BJ (cell line): ENCODE results near the gene SLK. TPM values are rescaled to one million over a fixed set of nuclear protein-coding genes. Genes with fewer than 3 reads are reported as not detected.

ENCODE experiments used
- CTCF ChIA-PET: fragments of 350-600 bp; formaldehyde crosslinking; extraction: SDS; loops from one replicate; lab custom pipeline; 2021; ENCODE audit warnings: antibody characterized with exemption, inconsistent platforms; lab: Yijun Ruan, JAX
- POLR2A ChIA-PET: fragments of 300-600 bp; sonication (Branson Sonifier 250); formaldehyde crosslinking; extraction: SDS; loops from one replicate; lab custom pipeline; 2021; ENCODE audit warnings: antibody characterized with exemption; lab: Charles Lee
- DNase-seq: peaks from one replicate; pipeline ENCODE4 v3.0.0-alpha.2; 2011; ENCODE audit warnings: low read depth
- H3K27me3 ChIP-seq: 2 replicates; pipeline ENCODE4 v1.6.0; 2011; ENCODE audit warnings: low read length; ENCODE audit not compliant: control insufficient read depth, insufficient read depth
- H3K36me3 ChIP-seq: 2 replicates; pipeline ENCODE4 v1.5.1; 2011; ENCODE audit warnings: low read length; ENCODE audit not compliant: control insufficient read depth, insufficient read depth
- H3K4me3 ChIP-seq: 2 replicates; pipeline ENCODE4 v1.5.1; 2011; ENCODE audit warnings: low read depth, mild to moderate bottlenecking, control low read depth, low read length
- CTCF ChIP-seq: IDR thresholded peaks from 2 replicates; pipeline ENCODE4 v1.5.1; 2011; ENCODE audit warnings: low read depth, mild to moderate bottlenecking, control low read depth, inconsistent platforms, low read length, moderate library complexity; ENCODE audit not compliant: insufficient read depth
- polyA plus RNA-seq: library from polyadenylated mRNA; depleted of rRNA; stranded (reverse); fragments of >200 nt; gene quantifications from 2 replicates; pipeline ENCODE4 v1.2.3, GENCODE V29; 2011

The SLK gene
- polyA plus RNA-seq, 1 experiment: 3.5 TPM

GRCh38 chr10:104066945-104067344 lies 100.0 kb downstream of the SLK start:
- no peak for TF ChIP-seq CTCF
- POLR2A ChIA-PET: no interaction called here
- no peak for DNase-seq
- H3K27me3 ChIP-seq: peaks cover 5% of the 10 kb centered on the region
- CTCF ChIA-PET: interaction anchor here (1.0 to 2.3 kb wide), 3 partner anchors 11 to 56 kb away, joined by 3 to 5 read pairs (median 3); no protein-coding TSS in a partner anchor
- no peak overlapping the region for H3K4me3 ChIP-seq
- H3K36me3 ChIP-seq: no peaks in the 10 kb centered on the region

GRCh38 chr10:104067525-104067924 lies 100.6 kb downstream of the SLK start:
- no peak for DNase-seq
- Histone ChIP-seq H3K36me3 (no peaks in the 10 kb centered on the region), H3K27me3 (peaks cover 8% of the 10 kb centered on the region), H3K4me3 (no peak overlapping the region)
- no peak for TF ChIP-seq CTCF
- ChIA-PET CTCF (interaction anchor here (2.3 kb wide), 1 partner anchor 12 kb away, joined by 5 read pairs; no protein-coding TSS in a partner anchor), POLR2A (no interaction called here)

GRCh38 chr10:104069613-104070012 lies 102.7 kb downstream of the SLK start:
- DNase-seq: no peak
- Histone ChIP-seq H3K27me3 (peaks cover 6% of the 10 kb centered on the region), H3K4me3 (no peak overlapping the region), H3K36me3 (no peaks in the 10 kb centered on the region)
- POLR2A ChIA-PET: no interaction called here
- no peak for TF ChIP-seq CTCF
- CTCF ChIA-PET: no interaction called here

- TF ChIP-seq CTCF: no peak
- CTCF ChIA-PET: interaction anchor here (2.3 kb wide), 1 partner anchor 10 kb away, joined by 7 read pairs; no protein-coding TSS in a partner anchor
- no peak for DNase-seq
- POLR2A ChIA-PET: no interaction called here
- Histone ChIP-seq H3K36me3 (no peaks in the 10 kb centered on the region), H3K4me3 (no peak overlapping the region), H3K27me3 (peaks cover 6% of the 10 kb centered on the region)
These were observed 105.8 kb downstream of the SLK start for GRCh38 chr10:104072786-104073185.

- no peak for DNase-seq
- TF ChIP-seq CTCF: no peak
- Histone ChIP-seq H3K27me3 (peaks cover 6% of the 10 kb centered on the region), H3K4me3 (no peak overlapping the region), H3K36me3 (no peaks in the 10 kb centered on the region)
- CTCF ChIA-PET: no interaction called here
- POLR2A ChIA-PET: no interaction called here
These were observed 107.6 kb downstream of the SLK start for GRCh38 chr10:104074505-104074904.
